Esophagus squamous epithelium (tissue), 5 donors: ENCODE data around the gene KRT10. TPM values are rescaled to one million over a fixed set of nuclear protein-coding genes. Genes with fewer than 3 reads are reported as not detected.

Experiments
- DNase-seq: peaks from one replicate; lab custom pipeline; 2025; lab: John Stamatoyannopoulos, UW
- H3K27ac ChIP-seq, 4 donors: fragments of 200-600 bp; sonication (generic); one replicate each; pipeline ENCODE4 v1.5.1; 2016 to 2019; ENCODE audit warnings: mild to moderate bottlenecking in 1 of 4
- H3K27me3 ChIP-seq, 4 donors: fragments of 200-600 bp; sonication (generic); 1 replicate in 3 of 4; 2 replicates in 1 of 4; pipeline versions ENCODE4 v1.5.1 to v1.6.0; 2017 to 2021; ENCODE audit warnings: antibody characterized with exemption in 1 of 4
- H3K36me3 ChIP-seq, 3 donors: fragments of 200-600 bp; sonication (generic); one replicate each; pipeline ENCODE4 v1.5.1; 2016 to 2019
- H3K4me1 ChIP-seq, 3 donors: fragments of 200-600 bp; sonication (generic); one replicate each; pipeline ENCODE4 v1.5.1; 2017 to 2019
- H3K4me3 ChIP-seq, 4 donors: fragments of 200-600 bp; sonication (generic); 1 replicate in 3 of 4; 2 replicates in 1 of 4; pipeline ENCODE4 v1.5.1; 2016 to 2019; ENCODE audit warnings: mild to moderate bottlenecking in 2 of 4, moderate library complexity in 1 of 4
- H3K9me3 ChIP-seq, 3 donors: fragments of 200-600 bp; sonication (generic); one replicate each; pipeline ENCODE4 v1.5.1; 2016 to 2019
- POLR2A ChIP-seq, 4 donors: fragments of 450-650 bp; IDR thresholded peaks; one replicate each; pipeline ENCODE4 v1.6.1; 2017; ENCODE audit warnings: antibody characterized with exemption in 4 of 4, mild to moderate bottlenecking in 4 of 4, moderate library complexity in 3 of 4
- WGBS, 2 donors: methylation state at CpG; one replicate each; pipeline ENCODE4 v1.1.5; 2018; 5-methylcytosine and 5-hydroxymethylcytosine counted together
- intact Hi-C: fragments of 100-400 bp; cut with DNase I; formaldehyde crosslinking; loops from one replicate; pipeline ENCODE4 v1.15.0; 2022
- total RNA-seq, 4 donors: library from RNA; depleted of rRNA; stranded (reverse); fragments of >200 nt; gene quantifications; one replicate each; pipeline ENCODE4 v1.1.0, GENCODE V29; 2016
- TF ChIP-seq, protein P1 (sequence below), 6 experiments: fragments of 450-650 bp in 4 of 6; fragments of 200-600 bp in 2 of 6; sonication (generic) in 2 of 6; IDR thresholded peaks; one replicate each; pipeline ENCODE4 v1.5.1; 2016 to 2019; ENCODE audit warnings: antibody characterized with exemption in 6 of 6, mild to moderate bottlenecking in 4 of 6, moderate library complexity in 4 of 6
- donor health status: DM: yes; HTN: yes; CAD: no.

Gene KRT10
- total RNA-seq, 4 donors from 2014 or later, result 14.4 to 50.0 (median 33.2) TPM

DNA sequence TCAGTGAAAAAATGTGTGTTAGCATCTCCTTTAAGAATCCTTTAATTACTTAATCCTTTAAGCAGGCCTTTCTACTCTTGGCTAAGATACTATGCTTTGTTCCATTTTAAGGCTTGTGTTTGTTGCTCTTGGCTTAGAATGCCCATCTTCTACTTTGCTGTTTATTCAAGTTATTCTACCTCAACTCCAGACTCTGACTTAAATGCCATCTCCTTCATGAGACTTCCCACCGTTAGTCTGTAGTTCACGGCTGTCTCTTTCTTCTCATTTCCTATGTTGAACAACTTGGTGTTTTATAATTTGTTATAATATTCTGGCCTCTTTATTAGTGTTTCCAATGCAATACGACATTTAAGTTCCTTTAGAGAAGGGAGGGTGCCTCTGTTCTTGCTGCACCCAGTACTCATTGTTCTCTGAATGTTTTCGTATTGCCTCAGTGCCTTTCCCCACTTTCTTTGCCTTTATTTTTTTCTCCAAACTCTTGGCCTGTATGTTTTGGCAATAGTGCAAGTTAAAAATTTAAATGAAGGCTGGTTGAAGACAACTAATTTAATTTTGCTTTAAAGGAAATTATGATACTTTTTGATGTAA, 6.1 kb upstream of the KRT10 start:
- Histone ChIP-seq H3K4me3 (no peak overlapping the region), H3K9me3 (no peaks in the 10 kb centered on the region), H3K27ac (no peak overlapping the region), H3K4me1 (no peaks in the 10 kb centered on the region), H3K27me3 (no peaks in the 10 kb centered on the region), H3K36me3 (peaks cover 0 to 3% (median 0%) of the 10 kb centered on the region in 3 donors)
- intact Hi-C loops, result no loop called here
- DNase-seq, result no peak
- TF ChIP-seq, protein P1, sequence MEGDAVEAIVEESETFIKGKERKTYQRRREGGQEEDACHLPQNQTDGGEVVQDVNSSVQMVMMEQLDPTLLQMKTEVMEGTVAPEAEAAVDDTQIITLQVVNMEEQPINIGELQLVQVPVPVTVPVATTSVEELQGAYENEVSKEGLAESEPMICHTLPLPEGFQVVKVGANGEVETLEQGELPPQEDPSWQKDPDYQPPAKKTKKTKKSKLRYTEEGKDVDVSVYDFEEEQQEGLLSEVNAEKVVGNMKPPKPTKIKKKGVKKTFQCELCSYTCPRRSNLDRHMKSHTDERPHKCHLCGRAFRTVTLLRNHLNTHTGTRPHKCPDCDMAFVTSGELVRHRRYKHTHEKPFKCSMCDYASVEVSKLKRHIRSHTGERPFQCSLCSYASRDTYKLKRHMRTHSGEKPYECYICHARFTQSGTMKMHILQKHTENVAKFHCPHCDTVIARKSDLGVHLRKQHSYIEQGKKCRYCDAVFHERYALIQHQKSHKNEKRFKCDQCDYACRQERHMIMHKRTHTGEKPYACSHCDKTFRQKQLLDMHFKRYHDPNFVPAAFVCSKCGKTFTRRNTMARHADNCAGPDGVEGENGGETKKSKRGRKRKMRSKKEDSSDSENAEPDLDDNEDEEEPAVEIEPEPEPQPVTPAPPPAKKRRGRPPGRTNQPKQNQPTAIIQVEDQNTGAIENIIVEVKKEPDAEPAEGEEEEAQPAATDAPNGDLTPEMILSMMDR (IDR thresholded peaks at IDR 0.05), result no peak
- no peak for TF ChIP-seq POLR2A (IDR thresholded peaks at IDR 0.05)
- WGBS, 2 donors, result 75 to 79% methylated on average over 4 of the region's 4 CpGs

DNA sequence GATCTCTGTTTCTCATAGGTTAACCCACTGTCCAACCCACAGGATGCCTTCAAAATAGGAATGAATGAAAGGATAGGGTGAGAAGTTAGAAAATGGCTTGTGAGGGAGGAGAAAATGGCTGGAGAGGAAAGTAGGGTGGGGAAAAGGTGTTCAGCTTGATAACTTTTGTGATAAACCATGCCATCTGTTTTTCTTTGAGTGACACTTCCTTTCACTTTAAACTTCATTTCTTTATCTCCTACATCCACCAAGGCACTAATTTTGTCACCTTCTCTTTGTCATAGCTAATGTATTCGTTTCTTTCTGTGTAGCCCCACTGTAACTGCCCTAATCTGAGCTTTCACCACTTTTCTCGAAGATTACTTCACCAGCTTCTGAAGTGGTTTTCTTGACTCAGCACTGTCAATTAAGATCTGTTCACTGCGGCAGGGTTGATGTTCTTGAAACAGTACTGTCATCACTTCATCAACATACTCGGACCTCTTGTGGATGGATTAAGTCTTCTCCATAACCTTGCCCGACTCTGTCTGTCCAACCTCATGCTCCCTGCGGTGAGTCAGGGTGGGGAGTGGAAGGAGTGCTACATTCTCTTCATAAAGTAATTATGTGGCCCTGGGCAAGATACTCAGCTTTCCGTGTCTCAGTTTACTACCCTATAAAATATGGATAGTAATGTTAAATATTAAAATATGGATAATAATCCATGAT, 5.5 kb upstream of the KRT10 start:
- TF ChIP-seq, protein P1 (IDR thresholded peaks at IDR 0.05), result no peak
- TF ChIP-seq POLR2A (IDR thresholded peaks at IDR 0.05), result no peak
- 62 to 77% methylated on average over 7 of the region's 7 CpGs for WGBS, 2 donors
- no peak overlapping the region for H3K4me3 ChIP-seq
- no peak for DNase-seq
- H3K4me1 ChIP-seq, result no peaks in the 10 kb centered on the region
- no peaks in the 10 kb centered on the region for H3K27me3 ChIP-seq
- H3K9me3 ChIP-seq, result no peaks in the 10 kb centered on the region
- intact Hi-C loops, result no loop called here
- peaks cover 0 to 3% (median 0%) of the 10 kb centered on the region in 3 donors for H3K36me3 ChIP-seq
- H3K27ac ChIP-seq, result no peak overlapping the region

DNA sequence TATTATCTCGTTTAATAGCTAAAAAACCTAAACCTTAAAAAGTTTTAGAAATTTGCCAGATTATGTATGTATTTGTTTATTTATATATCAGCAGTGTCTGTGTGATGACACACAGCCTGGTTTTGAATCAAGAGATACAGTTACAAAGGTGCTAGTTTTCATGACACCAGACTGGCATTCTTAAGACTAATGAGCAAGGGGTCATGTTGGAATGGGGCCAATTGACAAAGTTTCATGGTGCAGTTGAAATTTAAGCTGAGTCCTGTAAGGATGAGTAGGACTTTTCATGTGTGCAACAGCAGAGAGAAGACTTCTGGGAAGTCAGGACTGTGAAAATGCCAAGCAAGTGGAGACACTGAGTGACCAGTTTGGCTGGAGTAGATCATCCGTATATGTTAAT, 3.2 kb upstream of the KRT10 start:
- no peak for DNase-seq
- Histone ChIP-seq H3K4me3 (no peak overlapping the region), H3K27ac (no peak overlapping the region), H3K36me3 (peaks cover 0 to 10% (median 0%) of the 10 kb centered on the region in 3 donors), H3K9me3 (no peaks in the 10 kb centered on the region), H3K27me3 (no peaks in the 10 kb centered on the region), H3K4me1 (no peaks in the 10 kb centered on the region)
- no peak for TF ChIP-seq POLR2A (IDR thresholded peaks at IDR 0.05)
- TF ChIP-seq, protein P1 (IDR thresholded peaks at IDR 0.05), result no peak
- 66 to 74% methylated on average over 2 of the region's 2 CpGs for WGBS, 2 donors
- intact Hi-C loops, result no loop called here

DNA sequence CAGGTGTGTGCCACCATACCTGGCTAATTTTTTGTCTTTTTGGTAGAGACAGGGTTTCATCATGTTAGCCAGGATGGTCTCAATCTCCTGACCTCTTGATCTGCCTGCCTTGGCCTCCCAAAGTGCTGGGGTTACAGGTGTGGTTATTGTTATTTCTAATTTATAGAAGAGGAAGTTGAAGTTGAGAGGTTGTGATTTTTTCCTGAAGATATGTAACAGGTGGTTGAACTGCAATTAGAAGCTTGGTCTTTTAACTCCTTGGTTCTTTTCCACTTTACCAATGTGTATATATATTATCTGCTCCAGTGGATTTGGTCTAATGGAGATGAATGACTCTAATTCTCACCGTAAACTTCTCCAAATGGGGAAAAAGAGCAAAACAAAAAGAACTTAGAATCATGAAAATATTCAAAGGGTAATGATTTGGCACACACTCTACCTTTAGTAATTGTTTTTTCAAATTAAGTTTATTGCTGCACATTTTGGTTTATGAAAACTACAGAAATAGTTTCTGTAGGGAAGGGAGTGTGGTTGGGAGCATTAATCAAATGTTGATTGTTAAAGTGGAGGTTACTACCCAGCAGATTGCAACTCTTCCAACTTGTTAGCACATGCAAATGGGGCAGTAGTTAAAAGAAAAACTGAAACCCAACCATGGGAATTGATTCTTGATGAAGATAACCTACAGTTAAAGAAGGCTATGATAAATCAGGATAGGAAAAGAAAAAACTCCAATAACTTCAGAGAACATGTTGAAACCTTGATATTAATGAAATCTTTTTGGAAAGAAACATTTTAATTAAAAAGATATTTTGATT, 1.8 kb upstream of the KRT10 start:
- intact Hi-C loops, result no loop called here
- H3K27me3 ChIP-seq, result no peaks in the 10 kb centered on the region
- H3K4me3 ChIP-seq, result no peak overlapping the region
- H3K27ac ChIP-seq, result no peak overlapping the region
- DNase-seq, result no peak
- H3K9me3 ChIP-seq, result no peaks in the 10 kb centered on the region
- TF ChIP-seq, protein P1 (IDR thresholded peaks at IDR 0.05), result no peak
- TF ChIP-seq POLR2A (IDR thresholded peaks at IDR 0.05), result no peak
- 69 to 72% methylated on average over 1 of the region's 1 CpG for WGBS, 2 donors
- peaks cover 0 to 10% (median 3%) of the 10 kb centered on the region in 3 donors for H3K4me1 ChIP-seq
- peaks cover 0 to 6% (median 0%) of the 10 kb centered on the region in 3 donors for H3K36me3 ChIP-seq

DNA sequence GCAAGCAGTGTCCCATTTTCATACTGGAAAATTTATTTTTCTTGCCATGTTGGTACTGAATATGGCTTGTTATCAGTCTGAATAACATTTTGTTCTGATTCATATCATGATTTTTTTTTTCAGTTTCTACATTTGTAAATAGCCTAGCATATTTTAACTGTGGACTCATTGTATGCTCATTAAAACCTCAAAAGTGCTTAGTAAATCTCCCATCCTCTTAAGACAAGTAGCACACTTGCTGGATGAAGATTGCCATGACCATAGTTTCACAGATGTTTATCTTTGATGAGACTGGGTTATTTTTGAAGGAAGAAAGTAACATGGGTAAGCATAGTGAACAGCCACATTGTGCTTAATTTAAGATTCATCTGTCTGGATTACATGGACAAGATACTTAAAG, 878 bp downstream of the KRT10 start:
- Histone ChIP-seq H3K27ac (no peak overlapping the region), H3K4me3 (no peak overlapping the region), H3K27me3 (no peaks in the 10 kb centered on the region), H3K36me3 (peaks cover 0 to 18% (median 0%) of the 10 kb centered on the region in 3 donors), H3K4me1 (peaks cover 0 to 21% (median 8%) of the 10 kb centered on the region in 3 donors), H3K9me3 (no peaks in the 10 kb centered on the region)
- intact Hi-C loops, result no loop called here
- no peak for TF ChIP-seq POLR2A (IDR thresholded peaks at IDR 0.05)
- TF ChIP-seq, protein P1 (IDR thresholded peaks at IDR 0.05), result no peak
- no peak for DNase-seq
